H9 (cell line): ENCODE data around the gene SARNP. TPM values are rescaled to one million over a fixed set of nuclear protein-coding genes. Genes with fewer than 3 reads are reported as not detected.

ENCODE experiments used
- DNase-seq: peaks from one replicate; pipeline ENCODE4 v3.0.0-alpha.2; 2017
- H2AFZ ChIP-seq: one replicate; pipeline ENCODE4 v1.6.1; 2013; ENCODE audit warnings: mild to moderate bottlenecking, low read length, control low read depth, moderate library complexity
- H2AK5ac ChIP-seq: 2 replicates; pipeline ENCODE4 v1.6.1; 2013; ENCODE audit warnings: low read length, control low read depth, mixed read lengths; ENCODE audit not compliant: insufficient read length
- H2BK120ac ChIP-seq: one replicate; pipeline ENCODE4 v1.6.1; 2013; ENCODE audit warnings: low read depth, mild to moderate bottlenecking, low read length, control low read depth, inconsistent platforms; ENCODE audit not compliant: poor library complexity, severe bottlenecking
- H2BK12ac ChIP-seq: 2 replicates; pipeline ENCODE4 v1.6.1; 2013; ENCODE audit warnings: low read length, control low read depth, mixed read lengths, low read depth; ENCODE audit not compliant: insufficient read length
- H2BK15ac ChIP-seq: 2 replicates; pipeline ENCODE4 v1.6.1; 2013; ENCODE audit warnings: low read depth, low read length, control low read depth
- H2BK20ac ChIP-seq: one replicate; pipeline ENCODE4 v1.6.1; 2013; ENCODE audit warnings: low read depth, mild to moderate bottlenecking, low read length, control low read depth, inconsistent platforms; ENCODE audit not compliant: poor library complexity, severe bottlenecking
- H2BK5ac ChIP-seq: 2 replicates; pipeline ENCODE4 v1.6.1; 2013; ENCODE audit warnings: low read length, control low read depth, mixed read lengths; ENCODE audit not compliant: insufficient read length
- H3K14ac ChIP-seq: 2 replicates; pipeline ENCODE4 v1.6.1; 2013; ENCODE audit warnings: low read length, control low read depth; ENCODE audit not compliant: insufficient read depth
- H3K18ac ChIP-seq: 2 replicates; pipeline ENCODE4 v1.6.1; 2013; ENCODE audit warnings: low read depth, mild to moderate bottlenecking, mixed read lengths, low read length, control low read depth; ENCODE audit not compliant: insufficient read length
- H3K23ac ChIP-seq: 2 replicates; pipeline ENCODE4 v1.6.1; 2013; ENCODE audit warnings: low read length, control low read depth, mixed read lengths, low read depth; ENCODE audit not compliant: insufficient read length
- H3K23me2 ChIP-seq: 2 replicates; pipeline ENCODE4 v1.6.1; 2013; ENCODE audit warnings: low read depth, mild to moderate bottlenecking, mixed read lengths, low read length, control low read depth; ENCODE audit not compliant: insufficient read length, poor library complexity, severe bottlenecking
- H3K27ac ChIP-seq: 2 replicates; pipeline ENCODE4 v1.5.1; 2013; ENCODE audit warnings: low read length, control low read depth, mixed read lengths, low read depth; ENCODE audit not compliant: insufficient read length
- H3K27me3 ChIP-seq: 2 replicates; pipeline ENCODE4 v1.6.1; 2013; ENCODE audit warnings: low read length, control low read depth, inconsistent platforms; ENCODE audit not compliant: insufficient read depth
- H3K4ac ChIP-seq: 2 replicates; pipeline ENCODE4 v1.6.1; 2013; ENCODE audit warnings: low read depth, mild to moderate bottlenecking, control low read depth, inconsistent platforms, low read length, moderate library complexity
- H3K4me1 ChIP-seq: 2 replicates; pipeline ENCODE4 v1.6.1; 2013; ENCODE audit warnings: low read length, control low read depth, inconsistent platforms; ENCODE audit not compliant: insufficient read depth
- H3K4me2 ChIP-seq: 2 replicates; pipeline ENCODE4 v1.6.1; 2013; ENCODE audit warnings: low read length, control low read depth, mixed read lengths; ENCODE audit not compliant: insufficient read length, insufficient read depth
- H3K56ac ChIP-seq: 2 replicates; pipeline ENCODE4 v1.6.1; 2013; ENCODE audit warnings: low read depth, mild to moderate bottlenecking, mixed read lengths, low read length, control low read depth; ENCODE audit not compliant: insufficient read length
- H3K79me1 ChIP-seq: 2 replicates; pipeline ENCODE4 v1.6.1; 2013; ENCODE audit warnings: low read depth, mild to moderate bottlenecking, moderate library complexity, low read length, control low read depth, inconsistent platforms; ENCODE audit not compliant: insufficient read depth, poor library complexity, severe bottlenecking
- H3K79me2 ChIP-seq: 2 replicates; pipeline ENCODE4 v1.6.1; 2013; ENCODE audit warnings: low read length, control low read depth, inconsistent platforms; ENCODE audit not compliant: insufficient read depth
- H3K9ac ChIP-seq: 2 replicates; pipeline ENCODE4 v1.6.1; 2013; ENCODE audit warnings: low read length, control low read depth, mixed read lengths; ENCODE audit not compliant: insufficient read length; ENCODE audit errors: extremely low read depth
- H3K9me3 ChIP-seq: one replicate; pipeline ENCODE4 v1.6.1; 2013; ENCODE audit warnings: low read depth, low read length, inconsistent platforms; ENCODE audit not compliant: control insufficient read depth
- H3T11ph ChIP-seq: one replicate; pipeline ENCODE4 v1.6.1; 2013; ENCODE audit warnings: mild to moderate bottlenecking, low read length, control low read depth, inconsistent platforms
- H4K20me1 ChIP-seq: one replicate; pipeline ENCODE4 v1.6.1; 2013; ENCODE audit not compliant: control insufficient read depth, insufficient read length, insufficient read depth
- H4K5ac ChIP-seq: 2 replicates; pipeline ENCODE4 v1.6.1; 2013; ENCODE audit warnings: low read depth, mild to moderate bottlenecking, mixed read lengths, low read length, control low read depth; ENCODE audit not compliant: insufficient read length
- H4K8ac ChIP-seq: replicated peaks from 2 replicates; pipeline ENCODE4 v1.6.1; 2013; ENCODE audit warnings: low read length, control low read depth, mixed read lengths, low read depth; ENCODE audit not compliant: insufficient read length
- H4K91ac ChIP-seq: 2 replicates; pipeline ENCODE4 v1.6.1; 2013; ENCODE audit warnings: low read depth, mild to moderate bottlenecking, moderate library complexity, mixed read lengths, low read length, control low read depth; ENCODE audit not compliant: insufficient read length
- H3K27ac Mint-ChIP-seq, 3 experiments: 2 replicates in 2 of 3; 3 replicates in 1 of 3; pipeline ENCODE4 v1.8.0; 2020 to 2021; ENCODE audit warnings: mixed read lengths in 3 of 3, mild to moderate bottlenecking in 1 of 3, moderate library complexity in 1 of 3
- H3K27me3 Mint-ChIP-seq: 2 replicates; pipeline ENCODE4 v1.8.0; 2021; ENCODE audit warnings: low read depth, mild to moderate bottlenecking, moderate library complexity, mixed read lengths
- H3K36me3 Mint-ChIP-seq, 3 experiments: 2 replicates in 2 of 3; 3 replicates in 1 of 3; pipeline ENCODE4 v1.8.0; 2020 to 2021; ENCODE audit warnings: low read depth in 3 of 3, mixed read lengths in 3 of 3; ENCODE audit not compliant: insufficient read depth in 1 of 3
- H3K4me1 Mint-ChIP-seq, 2 experiments: 2 replicates each; pipeline ENCODE4 v1.8.0; 2020; ENCODE audit warnings: mixed read lengths in 2 of 2
- H3K4me3 Mint-ChIP-seq, 2 experiments: 2 replicates in 1 of 2; 3 replicates in 1 of 2; pipeline ENCODE4 v1.8.0; 2020 to 2021; ENCODE audit warnings: mild to moderate bottlenecking in 2 of 2, mixed read lengths in 2 of 2, moderate library complexity in 1 of 2
- H3K9me3 Mint-ChIP-seq, 2 experiments: 2 replicates in 1 of 2; 3 replicates in 1 of 2; pipeline ENCODE4 v1.8.0; 2020; ENCODE audit warnings: mild to moderate bottlenecking in 2 of 2, mixed read lengths in 2 of 2, moderate library complexity in 1 of 2
- WGBS: extraction: QIAGEN DNeasy Blood & Tissue Kit; methylation state at CpG from one replicate; pipeline ENCODE4 v1.1.7; 2013; ENCODE audit warnings: missing lambda C conversion rate, low lambda C conversion rate, mixed read lengths; ENCODE audit not compliant: insufficient read length; ENCODE audit errors: extremely low coverage; 5-methylcytosine and 5-hydroxymethylcytosine counted together
- total RNA-seq: library from RNA; stranded (reverse); gene quantifications from 2 replicates; pipeline ENCODE4 v1.2.1, GENCODE V29; 2021
- TF ChIP-seq, protein P1 (sequence below): fragments of 200-600 bp; sonication (generic); conservative IDR thresholded peaks from 3 replicates; pipeline ENCODE4 v1.8.0; 2021; ENCODE audit warnings: antibody characterized with exemption, mild to moderate bottlenecking

The SARNP gene
- total RNA-seq, 1 experiment from 2014 or later, result 127 TPM

GRCh38 chr12:55743406-55744339, 73.9 kb downstream of the SARNP start:
- no peak overlapping the region for H2AK5ac ChIP-seq
- H3K56ac ChIP-seq, result no peak overlapping the region
- no peaks in the 10 kb centered on the region for H3K9me3 ChIP-seq
- H3K27me3 ChIP-seq, result no peaks in the 10 kb centered on the region
- H3K79me1 ChIP-seq, result peaks cover 3% of the 10 kb centered on the region
- H3K4me2 ChIP-seq, result peak overlapping the region; percentile 72
- no peak overlapping the region for H2BK120ac ChIP-seq
- H4K5ac ChIP-seq, result no peak overlapping the region
- no peak overlapping the region for H2BK12ac ChIP-seq
- peak overlapping the region; percentile 56 for H3K18ac ChIP-seq
- peaks cover 13% of the 10 kb centered on the region for H3K4me1 ChIP-seq
- H3K23ac ChIP-seq, result no peak overlapping the region
- no peak overlapping the region for H2BK20ac ChIP-seq
- DNase-seq, result peak; percentile 81
- H2BK5ac ChIP-seq, result no peak overlapping the region
- peak overlapping the region; percentile 49; the same call in 1 of the 2 replicates for H3K14ac ChIP-seq
- H4K8ac ChIP-seq, result no peak overlapping the region
- H2BK15ac ChIP-seq, result no peak overlapping the region
- no peak overlapping the region for H3K27ac ChIP-seq
- H4K20me1 ChIP-seq, result no peaks in the 10 kb centered on the region
- peak overlapping the region; percentile 96 to 97 for H3K4me3 Mint-ChIP-seq
- H3K23me2 ChIP-seq, result peaks cover 29% of the 10 kb centered on the region
- H3K9me3 Mint-ChIP-seq, result no peaks in the 10 kb centered on the region
- peaks cover 6% of the 10 kb centered on the region; the same call in 1 of the 2 replicates for H3K79me2 ChIP-seq
- H3K4me1 Mint-ChIP-seq, result peaks cover 47 to 53% of the 10 kb centered on the region in 2 experiments
- no peak overlapping the region for H2AFZ ChIP-seq
- H3K36me3 Mint-ChIP-seq, result peaks cover 9 to 18% (median 16%) of the 10 kb centered on the region in 3 experiments; a peak in 6 of 7 replicates
- no peak overlapping the region for H3T11ph ChIP-seq
- H3K27me3 Mint-ChIP-seq, result peaks cover 8% of the 10 kb centered on the region
- H3K4ac ChIP-seq, result no peak overlapping the region
- H3K27ac Mint-ChIP-seq, result peak overlapping the region; percentile 94 to 95 (median 95)
- WGBS, result no CpG with 5 or more reads among the region's 73 CpGs
- no peak overlapping the region for H4K91ac ChIP-seq
- H3K9ac ChIP-seq, result peak overlapping the region; percentile 31
- TF ChIP-seq, protein P1, sequence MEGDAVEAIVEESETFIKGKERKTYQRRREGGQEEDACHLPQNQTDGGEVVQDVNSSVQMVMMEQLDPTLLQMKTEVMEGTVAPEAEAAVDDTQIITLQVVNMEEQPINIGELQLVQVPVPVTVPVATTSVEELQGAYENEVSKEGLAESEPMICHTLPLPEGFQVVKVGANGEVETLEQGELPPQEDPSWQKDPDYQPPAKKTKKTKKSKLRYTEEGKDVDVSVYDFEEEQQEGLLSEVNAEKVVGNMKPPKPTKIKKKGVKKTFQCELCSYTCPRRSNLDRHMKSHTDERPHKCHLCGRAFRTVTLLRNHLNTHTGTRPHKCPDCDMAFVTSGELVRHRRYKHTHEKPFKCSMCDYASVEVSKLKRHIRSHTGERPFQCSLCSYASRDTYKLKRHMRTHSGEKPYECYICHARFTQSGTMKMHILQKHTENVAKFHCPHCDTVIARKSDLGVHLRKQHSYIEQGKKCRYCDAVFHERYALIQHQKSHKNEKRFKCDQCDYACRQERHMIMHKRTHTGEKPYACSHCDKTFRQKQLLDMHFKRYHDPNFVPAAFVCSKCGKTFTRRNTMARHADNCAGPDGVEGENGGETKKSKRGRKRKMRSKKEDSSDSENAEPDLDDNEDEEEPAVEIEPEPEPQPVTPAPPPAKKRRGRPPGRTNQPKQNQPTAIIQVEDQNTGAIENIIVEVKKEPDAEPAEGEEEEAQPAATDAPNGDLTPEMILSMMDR, result no peak
